ENCODE results near the gene HIPK4. TPM values are rescaled to one million over a fixed set of nuclear protein-coding genes. Genes with fewer than 3 reads are reported as not detected.

The HIPK4 gene
- total and polyA plus RNA-seq, 9 of the 15 experiments (the other 6 are each of a cell fraction or from before 2014, with no cell fraction given): 0.06 to 0.09 TPM; not detected in 7

DNA sequence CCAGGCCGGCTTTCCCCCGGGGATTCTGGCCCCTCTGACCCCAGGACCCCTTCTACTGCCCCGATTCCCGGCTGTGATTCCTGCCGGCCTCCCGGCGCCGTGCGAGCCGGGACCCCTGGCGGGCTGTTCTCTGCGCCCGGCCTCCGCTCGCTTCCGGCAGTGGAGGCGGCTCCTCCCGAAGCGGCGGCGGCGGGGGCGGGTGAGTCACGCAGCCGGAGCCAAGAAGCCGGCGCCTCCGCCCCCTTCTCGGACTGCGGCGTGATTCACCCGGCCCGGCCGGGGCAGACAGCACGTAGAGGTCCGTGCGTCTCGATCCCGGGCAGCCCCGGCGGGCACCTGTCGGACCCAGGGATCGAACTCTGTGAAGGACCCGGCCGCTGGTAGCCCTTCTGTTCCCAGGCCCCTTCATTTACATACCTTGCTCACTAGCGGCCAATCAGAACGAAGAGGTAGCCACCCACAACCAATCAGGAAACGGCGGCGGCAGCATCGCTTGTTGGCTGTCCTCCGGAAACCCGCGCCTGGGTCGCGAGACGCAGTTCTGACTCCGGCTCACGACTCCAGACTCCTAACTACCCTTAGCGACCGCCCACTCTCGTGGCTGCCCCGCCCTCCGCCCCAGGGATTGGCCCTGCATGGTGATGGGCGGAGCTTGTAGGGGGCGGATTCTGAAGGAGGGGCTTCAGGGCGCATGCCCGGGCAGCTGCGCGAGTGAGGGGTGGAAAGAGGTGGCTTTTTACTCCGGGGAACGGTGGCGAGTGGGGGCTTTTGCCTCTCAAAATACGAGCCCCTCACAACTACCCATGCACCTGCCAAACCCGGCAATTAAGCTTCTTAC, 35.7 kb upstream of the HIPK4 start, which contains the start of gene SERTAD1 (continued):
- TF ChIP-seq, protein P1, sequence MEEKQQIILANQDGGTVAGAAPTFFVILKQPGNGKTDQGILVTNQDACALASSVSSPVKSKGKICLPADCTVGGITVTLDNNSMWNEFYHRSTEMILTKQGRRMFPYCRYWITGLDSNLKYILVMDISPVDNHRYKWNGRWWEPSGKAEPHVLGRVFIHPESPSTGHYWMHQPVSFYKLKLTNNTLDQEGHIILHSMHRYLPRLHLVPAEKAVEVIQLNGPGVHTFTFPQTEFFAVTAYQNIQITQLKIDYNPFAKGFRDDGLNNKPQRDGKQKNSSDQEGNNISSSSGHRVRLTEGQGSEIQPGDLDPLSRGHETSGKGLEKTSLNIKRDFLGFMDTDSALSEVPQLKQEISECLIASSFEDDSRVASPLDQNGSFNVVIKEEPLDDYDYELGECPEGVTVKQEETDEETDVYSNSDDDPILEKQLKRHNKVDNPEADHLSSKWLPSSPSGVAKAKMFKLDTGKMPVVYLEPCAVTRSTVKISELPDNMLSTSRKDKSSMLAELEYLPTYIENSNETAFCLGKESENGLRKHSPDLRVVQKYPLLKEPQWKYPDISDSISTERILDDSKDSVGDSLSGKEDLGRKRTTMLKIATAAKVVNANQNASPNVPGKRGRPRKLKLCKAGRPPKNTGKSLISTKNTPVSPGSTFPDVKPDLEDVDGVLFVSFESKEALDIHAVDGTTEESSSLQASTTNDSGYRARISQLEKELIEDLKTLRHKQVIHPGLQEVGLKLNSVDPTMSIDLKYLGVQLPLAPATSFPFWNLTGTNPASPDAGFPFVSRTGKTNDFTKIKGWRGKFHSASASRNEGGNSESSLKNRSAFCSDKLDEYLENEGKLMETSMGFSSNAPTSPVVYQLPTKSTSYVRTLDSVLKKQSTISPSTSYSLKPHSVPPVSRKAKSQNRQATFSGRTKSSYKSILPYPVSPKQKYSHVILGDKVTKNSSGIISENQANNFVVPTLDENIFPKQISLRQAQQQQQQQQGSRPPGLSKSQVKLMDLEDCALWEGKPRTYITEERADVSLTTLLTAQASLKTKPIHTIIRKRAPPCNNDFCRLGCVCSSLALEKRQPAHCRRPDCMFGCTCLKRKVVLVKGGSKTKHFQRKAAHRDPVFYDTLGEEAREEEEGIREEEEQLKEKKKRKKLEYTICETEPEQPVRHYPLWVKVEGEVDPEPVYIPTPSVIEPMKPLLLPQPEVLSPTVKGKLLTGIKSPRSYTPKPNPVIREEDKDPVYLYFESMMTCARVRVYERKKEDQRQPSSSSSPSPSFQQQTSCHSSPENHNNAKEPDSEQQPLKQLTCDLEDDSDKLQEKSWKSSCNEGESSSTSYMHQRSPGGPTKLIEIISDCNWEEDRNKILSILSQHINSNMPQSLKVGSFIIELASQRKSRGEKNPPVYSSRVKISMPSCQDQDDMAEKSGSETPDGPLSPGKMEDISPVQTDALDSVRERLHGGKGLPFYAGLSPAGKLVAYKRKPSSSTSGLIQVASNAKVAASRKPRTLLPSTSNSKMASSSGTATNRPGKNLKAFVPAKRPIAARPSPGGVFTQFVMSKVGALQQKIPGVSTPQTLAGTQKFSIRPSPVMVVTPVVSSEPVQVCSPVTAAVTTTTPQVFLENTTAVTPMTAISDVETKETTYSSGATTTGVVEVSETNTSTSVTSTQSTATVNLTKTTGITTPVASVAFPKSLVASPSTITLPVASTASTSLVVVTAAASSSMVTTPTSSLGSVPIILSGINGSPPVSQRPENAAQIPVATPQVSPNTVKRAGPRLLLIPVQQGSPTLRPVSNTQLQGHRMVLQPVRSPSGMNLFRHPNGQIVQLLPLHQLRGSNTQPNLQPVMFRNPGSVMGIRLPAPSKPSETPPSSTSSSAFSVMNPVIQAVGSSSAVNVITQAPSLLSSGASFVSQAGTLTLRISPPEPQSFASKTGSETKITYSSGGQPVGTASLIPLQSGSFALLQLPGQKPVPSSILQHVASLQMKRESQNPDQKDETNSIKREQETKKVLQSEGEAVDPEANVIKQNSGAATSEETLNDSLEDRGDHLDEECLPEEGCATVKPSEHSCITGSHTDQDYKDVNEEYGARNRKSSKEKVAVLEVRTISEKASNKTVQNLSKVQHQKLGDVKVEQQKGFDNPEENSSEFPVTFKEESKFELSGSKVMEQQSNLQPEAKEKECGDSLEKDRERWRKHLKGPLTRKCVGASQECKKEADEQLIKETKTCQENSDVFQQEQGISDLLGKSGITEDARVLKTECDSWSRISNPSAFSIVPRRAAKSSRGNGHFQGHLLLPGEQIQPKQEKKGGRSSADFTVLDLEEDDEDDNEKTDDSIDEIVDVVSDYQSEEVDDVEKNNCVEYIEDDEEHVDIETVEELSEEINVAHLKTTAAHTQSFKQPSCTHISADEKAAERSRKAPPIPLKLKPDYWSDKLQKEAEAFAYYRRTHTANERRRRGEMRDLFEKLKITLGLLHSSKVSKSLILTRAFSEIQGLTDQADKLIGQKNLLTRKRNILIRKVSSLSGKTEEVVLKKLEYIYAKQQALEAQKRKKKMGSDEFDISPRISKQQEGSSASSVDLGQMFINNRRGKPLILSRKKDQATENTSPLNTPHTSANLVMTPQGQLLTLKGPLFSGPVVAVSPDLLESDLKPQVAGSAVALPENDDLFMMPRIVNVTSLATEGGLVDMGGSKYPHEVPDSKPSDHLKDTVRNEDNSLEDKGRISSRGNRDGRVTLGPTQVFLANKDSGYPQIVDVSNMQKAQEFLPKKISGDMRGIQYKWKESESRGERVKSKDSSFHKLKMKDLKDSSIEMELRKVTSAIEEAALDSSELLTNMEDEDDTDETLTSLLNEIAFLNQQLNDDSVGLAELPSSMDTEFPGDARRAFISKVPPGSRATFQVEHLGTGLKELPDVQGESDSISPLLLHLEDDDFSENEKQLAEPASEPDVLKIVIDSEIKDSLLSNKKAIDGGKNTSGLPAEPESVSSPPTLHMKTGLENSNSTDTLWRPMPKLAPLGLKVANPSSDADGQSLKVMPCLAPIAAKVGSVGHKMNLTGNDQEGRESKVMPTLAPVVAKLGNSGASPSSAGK (IDR thresholded peaks at IDR 0.05): no peak; the same call in 1 of the 2 replicates
- TF ChIP-seq HMG20B (CRISPR knock-in tag; IDR thresholded peaks at IDR 0.05): peak; percentile 89
- no peak for TF ChIP-seq IFI16 (CRISPR knock-in tag; IDR thresholded peaks at IDR 0.05)
- TF ChIP-seq, protein P2, sequence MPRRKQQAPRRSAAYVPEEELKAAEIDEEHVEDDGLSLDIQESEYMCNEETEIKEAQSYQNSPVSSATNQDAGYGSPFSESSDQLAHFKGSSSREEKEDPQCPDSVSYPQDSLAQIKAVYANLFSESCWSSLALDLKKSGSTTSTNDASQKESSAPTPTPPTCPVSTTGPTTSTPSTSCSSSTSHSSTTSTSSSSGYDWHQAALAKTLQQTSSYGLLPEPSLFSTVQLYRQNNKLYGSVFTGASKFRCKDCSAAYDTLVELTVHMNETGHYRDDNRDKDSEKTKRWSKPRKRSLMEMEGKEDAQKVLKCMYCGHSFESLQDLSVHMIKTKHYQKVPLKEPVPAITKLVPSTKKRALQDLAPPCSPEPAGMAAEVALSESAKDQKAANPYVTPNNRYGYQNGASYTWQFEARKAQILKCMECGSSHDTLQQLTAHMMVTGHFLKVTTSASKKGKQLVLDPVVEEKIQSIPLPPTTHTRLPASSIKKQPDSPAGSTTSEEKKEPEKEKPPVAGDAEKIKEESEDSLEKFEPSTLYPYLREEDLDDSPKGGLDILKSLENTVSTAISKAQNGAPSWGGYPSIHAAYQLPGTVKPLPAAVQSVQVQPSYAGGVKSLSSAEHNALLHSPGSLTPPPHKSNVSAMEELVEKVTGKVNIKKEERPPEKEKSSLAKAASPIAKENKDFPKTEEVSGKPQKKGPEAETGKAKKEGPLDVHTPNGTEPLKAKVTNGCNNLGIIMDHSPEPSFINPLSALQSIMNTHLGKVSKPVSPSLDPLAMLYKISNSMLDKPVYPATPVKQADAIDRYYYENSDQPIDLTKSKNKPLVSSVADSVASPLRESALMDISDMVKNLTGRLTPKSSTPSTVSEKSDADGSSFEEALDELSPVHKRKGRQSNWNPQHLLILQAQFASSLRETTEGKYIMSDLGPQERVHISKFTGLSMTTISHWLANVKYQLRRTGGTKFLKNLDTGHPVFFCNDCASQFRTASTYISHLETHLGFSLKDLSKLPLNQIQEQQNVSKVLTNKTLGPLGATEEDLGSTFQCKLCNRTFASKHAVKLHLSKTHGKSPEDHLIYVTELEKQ (CRISPR knock-in tag; IDR thresholded peaks at IDR 0.05): no peak
- TF ChIP-seq, protein P3, sequence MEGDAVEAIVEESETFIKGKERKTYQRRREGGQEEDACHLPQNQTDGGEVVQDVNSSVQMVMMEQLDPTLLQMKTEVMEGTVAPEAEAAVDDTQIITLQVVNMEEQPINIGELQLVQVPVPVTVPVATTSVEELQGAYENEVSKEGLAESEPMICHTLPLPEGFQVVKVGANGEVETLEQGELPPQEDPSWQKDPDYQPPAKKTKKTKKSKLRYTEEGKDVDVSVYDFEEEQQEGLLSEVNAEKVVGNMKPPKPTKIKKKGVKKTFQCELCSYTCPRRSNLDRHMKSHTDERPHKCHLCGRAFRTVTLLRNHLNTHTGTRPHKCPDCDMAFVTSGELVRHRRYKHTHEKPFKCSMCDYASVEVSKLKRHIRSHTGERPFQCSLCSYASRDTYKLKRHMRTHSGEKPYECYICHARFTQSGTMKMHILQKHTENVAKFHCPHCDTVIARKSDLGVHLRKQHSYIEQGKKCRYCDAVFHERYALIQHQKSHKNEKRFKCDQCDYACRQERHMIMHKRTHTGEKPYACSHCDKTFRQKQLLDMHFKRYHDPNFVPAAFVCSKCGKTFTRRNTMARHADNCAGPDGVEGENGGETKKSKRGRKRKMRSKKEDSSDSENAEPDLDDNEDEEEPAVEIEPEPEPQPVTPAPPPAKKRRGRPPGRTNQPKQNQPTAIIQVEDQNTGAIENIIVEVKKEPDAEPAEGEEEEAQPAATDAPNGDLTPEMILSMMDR (IDR thresholded peaks at IDR 0.05 in 2 of 3, conservative IDR thresholded peaks at IDR 0.05 in 1 of 3; ENCODE audit: insufficient read depth in 2 of 3, low read depth in 1 of 3, low read length in 3 of 3): peak; percentile 50 to 65 (median 58); a peak in 5 of 6 replicates
- TF ChIP-seq NR2C1 (IDR thresholded peaks at IDR 0.05): no peak
- no peak for TF ChIP-seq NR2C1 (tag; IDR thresholded peaks at IDR 0.05)
- TF ChIP-seq CAMTA2 (CRISPR knock-in tag; conservative IDR thresholded peaks at IDR 0.05): 0 out of 2 replicates have a peak, but pooled peaks have one; percentile 47
- peak; percentile 97 for TF ChIP-seq POLR2A (conservative IDR thresholded peaks at IDR 0.05)
- no peak for TF ChIP-seq EWSR1 (IDR thresholded peaks at IDR 0.05; ENCODE audit: borderline replicate concordance, low read depth, partially characterized antibody)
- TF ChIP-seq NFATC3 (IDR thresholded peaks at IDR 0.05): no peak

Data from K562 (cell line).